ENCODE data around the gene RFT1.

DNA sequence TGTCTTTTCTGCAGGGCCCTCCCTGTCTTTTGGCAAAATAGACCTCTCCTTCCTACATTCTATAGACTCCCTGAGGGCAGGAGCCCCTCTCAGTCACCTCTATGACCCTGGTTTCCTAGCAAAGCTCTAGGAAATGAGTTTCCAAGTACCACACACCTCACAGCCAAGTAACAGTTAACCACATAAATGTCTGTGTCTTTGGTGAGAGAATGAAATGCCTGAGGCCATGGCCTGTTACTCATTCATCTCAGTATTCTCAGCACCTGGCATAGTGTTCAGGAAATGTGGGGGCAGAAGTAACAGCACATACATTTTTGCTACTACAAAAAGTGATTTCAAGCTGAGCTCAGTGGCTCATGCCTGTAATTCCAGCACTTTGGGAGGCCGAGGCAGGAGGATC is 21.0 kb downstream of the RFT1 start:
- TF ChIP-seq, protein P1, sequence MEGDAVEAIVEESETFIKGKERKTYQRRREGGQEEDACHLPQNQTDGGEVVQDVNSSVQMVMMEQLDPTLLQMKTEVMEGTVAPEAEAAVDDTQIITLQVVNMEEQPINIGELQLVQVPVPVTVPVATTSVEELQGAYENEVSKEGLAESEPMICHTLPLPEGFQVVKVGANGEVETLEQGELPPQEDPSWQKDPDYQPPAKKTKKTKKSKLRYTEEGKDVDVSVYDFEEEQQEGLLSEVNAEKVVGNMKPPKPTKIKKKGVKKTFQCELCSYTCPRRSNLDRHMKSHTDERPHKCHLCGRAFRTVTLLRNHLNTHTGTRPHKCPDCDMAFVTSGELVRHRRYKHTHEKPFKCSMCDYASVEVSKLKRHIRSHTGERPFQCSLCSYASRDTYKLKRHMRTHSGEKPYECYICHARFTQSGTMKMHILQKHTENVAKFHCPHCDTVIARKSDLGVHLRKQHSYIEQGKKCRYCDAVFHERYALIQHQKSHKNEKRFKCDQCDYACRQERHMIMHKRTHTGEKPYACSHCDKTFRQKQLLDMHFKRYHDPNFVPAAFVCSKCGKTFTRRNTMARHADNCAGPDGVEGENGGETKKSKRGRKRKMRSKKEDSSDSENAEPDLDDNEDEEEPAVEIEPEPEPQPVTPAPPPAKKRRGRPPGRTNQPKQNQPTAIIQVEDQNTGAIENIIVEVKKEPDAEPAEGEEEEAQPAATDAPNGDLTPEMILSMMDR (IDR thresholded peaks at IDR 0.05), result no peak
- TF ChIP-seq POLR2AphosphoS5 (IDR thresholded peaks at IDR 0.05) (no peak), POLR2A (IDR thresholded peaks at IDR 0.05) (no peak), EP300 (IDR thresholded peaks at IDR 0.05; ENCODE audit: low read depth) (no peak)

Data from transverse colon (tissue), 4 donors.